ENCODE measurements around the gene LSM8. TPM values are rescaled to one million over a fixed set of nuclear protein-coding genes. Genes with fewer than 3 reads are reported as not detected.
"Not testable (repeated sequence)": the region's sequence is repeated elsewhere in the genome, so short reads cannot be mapped to it uniquely, and the experiment has no call there.

The LSM8 gene
- total RNA-seq, 1 donor from 2014 or later: 21.8 TPM

- no peak for DNase-seq (ENCODE audit: extremely low read depth, low read depth, low spot score)
These were observed 18.1 kb downstream of the LSM8 start for GRCh38 chr7:118202061-118202460.

DNA sequence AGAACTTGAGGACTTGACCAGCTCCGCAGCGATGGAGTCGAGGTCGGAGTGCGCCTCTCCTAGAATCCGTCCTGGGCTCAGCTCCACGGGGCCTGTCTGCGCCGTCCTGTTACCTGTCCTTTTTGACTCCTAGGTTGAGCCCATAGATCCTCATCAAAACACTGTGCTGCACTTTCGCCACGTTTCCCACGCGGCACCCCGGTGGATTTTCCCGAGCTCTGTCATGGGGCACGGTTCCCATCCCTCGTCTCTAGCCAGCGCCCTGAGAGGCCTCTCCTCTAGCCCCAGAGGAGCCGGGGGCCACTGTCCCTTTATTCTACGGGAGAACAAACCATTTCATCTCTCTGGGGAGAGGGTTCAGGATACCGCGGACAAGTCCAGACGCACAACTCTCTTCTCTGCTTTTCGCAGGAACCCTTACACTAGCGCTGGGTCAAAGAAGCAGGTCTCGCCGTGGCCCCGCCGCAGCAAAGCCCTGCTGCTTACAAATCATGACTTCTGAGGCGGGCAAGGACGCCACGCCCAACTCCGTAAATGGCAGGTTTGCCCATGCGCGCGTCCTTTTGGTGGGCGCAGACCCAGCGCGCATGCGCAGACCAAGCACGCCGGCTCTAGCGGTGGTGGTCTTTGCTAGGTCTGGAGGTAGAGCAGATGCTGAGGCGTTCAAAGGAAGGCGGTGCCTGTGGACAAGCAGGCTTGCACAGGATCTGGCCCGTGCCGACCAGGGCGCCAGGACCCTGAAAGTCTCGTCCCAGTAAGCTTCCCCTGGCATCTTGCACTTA, 30.3 kb downstream of the LSM8 start:
- no peak for DNase-seq (ENCODE audit: extremely low read depth, low read depth, low spot score)

GRCh38 chr7:118214833-118215182, 30.8 kb downstream of the LSM8 start:
- no peak for DNase-seq (ENCODE audit: extremely low read depth, low read depth, low spot score)

- DNase-seq (ENCODE audit: extremely low read depth, low read depth, low spot score): no peak
These were observed 33.3 kb downstream of the LSM8 start for GRCh38 chr7:118217210-118217619.

- no peak for DNase-seq (ENCODE audit: extremely low read depth, low read depth, low spot score)
These were observed 34.6 kb downstream of the LSM8 start for GRCh38 chr7:118218413-118219156.

- DNase-seq (ENCODE audit: extremely low read depth, low read depth, low spot score): no peak
These were observed 35.2 kb downstream of the LSM8 start for GRCh38 chr7:118219157-118219512.

- no peak for DNase-seq (ENCODE audit: extremely low read depth, low read depth, low spot score)
These were observed 36.6 kb downstream of the LSM8 start for GRCh38 chr7:118220583-118220982.

- no peak for DNase-seq (ENCODE audit: extremely low read depth, low read depth, low spot score)
These were observed 38.6 kb downstream of the LSM8 start for GRCh38 chr7:118222591-118222990.

DNA sequence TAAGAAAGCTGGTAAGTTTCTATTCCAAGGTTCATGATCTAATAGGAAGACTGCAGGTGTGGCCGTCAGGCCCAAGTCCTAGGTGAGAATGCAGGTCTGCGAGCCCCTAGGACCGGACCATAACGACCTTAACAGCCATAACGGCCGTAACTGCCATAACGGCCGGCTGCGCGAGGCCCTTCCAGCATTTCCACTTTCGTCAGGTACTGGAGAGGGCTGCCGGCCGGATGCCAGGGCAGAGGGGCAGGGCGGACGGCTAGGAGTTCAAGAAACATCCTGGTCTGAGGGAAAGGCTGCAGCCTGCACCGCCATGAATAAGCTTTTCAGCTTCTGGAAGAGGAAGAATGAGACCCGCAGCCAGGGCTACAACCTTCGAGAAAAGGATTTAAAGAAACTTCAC, 40.6 kb downstream of the LSM8 start, which contains the start of gene ANKRD7:
Gene ANKRD7, plus strand, starts transcription at position 184 of the 400 bp plus-strand sequence. Its CDS starts 127 bp downstream, at position 311.
- DNase-seq (ENCODE audit: extremely low read depth, low read depth, low spot score): no peak

DNA sequence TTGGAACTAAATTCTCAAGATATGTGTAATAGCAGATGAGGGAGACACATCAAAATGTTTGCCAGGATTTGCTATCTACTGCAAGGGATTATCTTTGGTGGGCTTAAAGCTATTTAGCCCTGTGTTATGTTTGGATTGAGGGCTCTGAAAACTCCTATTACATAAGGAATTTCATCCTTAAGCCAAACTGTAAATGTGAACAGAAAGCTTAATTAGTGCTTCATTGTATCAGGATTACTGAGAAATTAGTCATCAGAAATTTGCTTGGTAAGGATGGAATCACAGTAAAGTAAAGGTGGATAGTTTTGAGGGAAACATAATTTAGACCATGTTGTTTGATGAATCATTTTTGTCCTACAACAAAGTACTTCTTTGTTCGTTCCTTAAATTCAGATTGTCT, 48.9 kb downstream of the LSM8 start:
- DNase-seq (ENCODE audit: extremely low read depth, low read depth, low spot score): no peak

GRCh38 chr7:118233799-118234198, 49.8 kb downstream of the LSM8 start:
- no peak for DNase-seq (ENCODE audit: extremely low read depth, low read depth, low spot score)

DNA sequence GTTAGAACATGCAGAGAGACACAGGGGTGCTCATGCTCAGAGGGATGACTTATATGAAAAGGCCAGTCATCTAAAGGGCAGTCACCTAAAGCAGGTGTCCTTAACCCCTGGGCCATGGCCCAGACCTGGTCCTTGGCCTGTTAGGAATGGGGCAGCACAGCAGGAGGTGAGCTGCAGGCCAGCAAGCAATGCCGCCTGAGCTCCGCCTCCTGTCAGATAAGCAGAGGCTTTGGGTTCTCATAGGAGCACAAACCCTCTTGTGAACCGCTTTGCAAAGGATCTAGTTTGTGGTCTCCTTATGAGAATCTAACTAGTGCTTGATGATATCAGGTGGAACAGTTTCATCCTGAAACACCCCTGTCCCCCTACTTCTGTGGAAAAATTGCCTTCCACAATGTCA, 55.0 kb downstream of the LSM8 start:
- no peak for DNase-seq (ENCODE audit: extremely low read depth, low read depth, low spot score)

- not testable (repeated sequence) for DNase-seq (ENCODE audit: extremely low read depth, low read depth, low spot score)
These were observed 56.4 kb downstream of the LSM8 start for GRCh38 chr7:118240320-118240719.

Other genes starting within 250 kb of the LSM8 start
- gene ANKRD7, start 40.5 kb downstream of the LSM8 start, total RNA-seq: not detected in 2 replicates

Measured in glomerular endothelial cell (primary cell).